ENCODE measurements around the gene FYN.

Gene FYN

DNA sequence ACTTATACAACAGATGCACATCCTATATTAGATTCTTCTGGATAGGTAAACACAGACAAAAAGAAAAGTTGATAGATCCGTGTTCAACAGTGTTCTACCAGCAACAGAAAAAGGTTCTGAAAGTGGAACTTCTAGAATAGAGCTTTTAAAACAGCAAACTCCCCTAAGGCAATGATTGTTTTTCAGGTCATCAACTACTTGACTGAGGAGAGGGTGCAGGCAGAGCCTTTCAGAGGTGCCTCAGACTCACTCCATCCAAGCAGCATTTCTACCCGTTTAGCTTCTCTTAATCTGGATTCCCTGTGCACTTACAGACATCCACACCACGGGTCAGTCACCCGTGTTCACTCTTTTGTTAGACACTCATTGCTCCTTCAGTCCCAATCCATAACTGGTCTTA lies 28.9 kb downstream of the FYN start:
- no peaks in the 10 kb centered on the region for H3K36me3 ChIP-seq (ENCODE audit: low read length)
- no peaks in the 10 kb centered on the region for H3F3A ChIP-seq (ENCODE audit: insufficient read depth)
- H3K27me3 ChIP-seq (ENCODE audit: low read length), result no peaks in the 10 kb centered on the region
- no peaks in the 10 kb centered on the region for H3K79me2 ChIP-seq (ENCODE audit: insufficient read depth, low read length)
- no peak overlapping the region for H3K27ac ChIP-seq (ENCODE audit: low read depth, low read length)
- no peak for TF ChIP-seq EZH2phosphoT487 (conservative IDR thresholded peaks at IDR 0.05; ENCODE audit: low read length)
- TF ChIP-seq, protein P1, sequence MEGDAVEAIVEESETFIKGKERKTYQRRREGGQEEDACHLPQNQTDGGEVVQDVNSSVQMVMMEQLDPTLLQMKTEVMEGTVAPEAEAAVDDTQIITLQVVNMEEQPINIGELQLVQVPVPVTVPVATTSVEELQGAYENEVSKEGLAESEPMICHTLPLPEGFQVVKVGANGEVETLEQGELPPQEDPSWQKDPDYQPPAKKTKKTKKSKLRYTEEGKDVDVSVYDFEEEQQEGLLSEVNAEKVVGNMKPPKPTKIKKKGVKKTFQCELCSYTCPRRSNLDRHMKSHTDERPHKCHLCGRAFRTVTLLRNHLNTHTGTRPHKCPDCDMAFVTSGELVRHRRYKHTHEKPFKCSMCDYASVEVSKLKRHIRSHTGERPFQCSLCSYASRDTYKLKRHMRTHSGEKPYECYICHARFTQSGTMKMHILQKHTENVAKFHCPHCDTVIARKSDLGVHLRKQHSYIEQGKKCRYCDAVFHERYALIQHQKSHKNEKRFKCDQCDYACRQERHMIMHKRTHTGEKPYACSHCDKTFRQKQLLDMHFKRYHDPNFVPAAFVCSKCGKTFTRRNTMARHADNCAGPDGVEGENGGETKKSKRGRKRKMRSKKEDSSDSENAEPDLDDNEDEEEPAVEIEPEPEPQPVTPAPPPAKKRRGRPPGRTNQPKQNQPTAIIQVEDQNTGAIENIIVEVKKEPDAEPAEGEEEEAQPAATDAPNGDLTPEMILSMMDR (IDR thresholded peaks at IDR 0.05; ENCODE audit: insufficient read depth, low read length, poor library complexity, severe bottlenecking), result no peak
- H3K4me3 ChIP-seq (ENCODE audit: insufficient read depth, low read length, poor library complexity, severe bottlenecking), result no peak overlapping the region
- no peaks in the 10 kb centered on the region for H3K9me2 ChIP-seq (replicated peaks; ENCODE audit: insufficient read depth, low read length)
- H2AFZ ChIP-seq (ENCODE audit: low read depth, low read length, severe bottlenecking), result no peak overlapping the region
- H3K4me2 ChIP-seq (ENCODE audit: low read depth, low read length, poor library complexity, severe bottlenecking), result no peak overlapping the region
- H3K9ac ChIP-seq (ENCODE audit: low read length), result no peak overlapping the region
- H3K9me3 ChIP-seq (ENCODE audit: insufficient read depth, low read length), result no peaks in the 10 kb centered on the region
- no peaks in the 10 kb centered on the region for H4K20me1 ChIP-seq (ENCODE audit: low read depth, low read length)

- H3K79me2 ChIP-seq (ENCODE audit: insufficient read depth, low read length), result no peaks in the 10 kb centered on the region
- no peaks in the 10 kb centered on the region for H3K36me3 ChIP-seq (ENCODE audit: low read length)
- H3K9ac ChIP-seq (ENCODE audit: low read length), result no peak overlapping the region
Measured at GRCh38 chr6:111843347-111844147, 29.7 kb downstream of the FYN start.

GRCh38 chr6:111842891-111843290 lies 30.4 kb downstream of the FYN start:
- no peak overlapping the region for H3K27ac ChIP-seq (ENCODE audit: low read depth, low read length)
- H3F3A ChIP-seq (ENCODE audit: insufficient read depth), result no peaks in the 10 kb centered on the region
- H4K20me1 ChIP-seq (ENCODE audit: low read depth, low read length), result no peaks in the 10 kb centered on the region
- no peaks in the 10 kb centered on the region for H3K36me3 ChIP-seq (ENCODE audit: low read length)
- no peaks in the 10 kb centered on the region for H3K79me2 ChIP-seq (ENCODE audit: insufficient read depth, low read length)
- no peak overlapping the region for H2AFZ ChIP-seq (ENCODE audit: low read depth, low read length, severe bottlenecking)
- H3K4me2 ChIP-seq (ENCODE audit: low read depth, low read length, poor library complexity, severe bottlenecking), result no peak overlapping the region
- H3K27me3 ChIP-seq (ENCODE audit: low read length), result no peaks in the 10 kb centered on the region
- H3K9ac ChIP-seq (ENCODE audit: low read length), result no peak overlapping the region
- H3K9me2 ChIP-seq (replicated peaks; ENCODE audit: insufficient read depth, low read length), result no peaks in the 10 kb centered on the region
- H3K4me3 ChIP-seq (ENCODE audit: insufficient read depth, low read length, poor library complexity, severe bottlenecking), result no peak overlapping the region
- no peak for TF ChIP-seq EZH2phosphoT487 (conservative IDR thresholded peaks at IDR 0.05; ENCODE audit: low read length)
- H3K9me3 ChIP-seq (ENCODE audit: insufficient read depth, low read length), result no peaks in the 10 kb centered on the region

More at GRCh38 chr6:111843347-111844147, 29.7 kb downstream of the FYN start:
- Histone ChIP-seq H3K4me2 (ENCODE audit: low read depth, low read length, poor library complexity, severe bottlenecking) (no peak overlapping the region), H3F3A (ENCODE audit: insufficient read depth) (no peaks in the 10 kb centered on the region), H3K9me3 (ENCODE audit: insufficient read depth, low read length) (no peaks in the 10 kb centered on the region), H2AFZ (ENCODE audit: low read depth, low read length, severe bottlenecking) (no peak overlapping the region), H3K27ac (ENCODE audit: low read depth, low read length) (no peak overlapping the region), H3K27me3 (ENCODE audit: low read length) (no peaks in the 10 kb centered on the region), H3K4me3 (ENCODE audit: insufficient read depth, low read length, poor library complexity, severe bottlenecking) (no peak overlapping the region), H3K9me2 (replicated peaks; ENCODE audit: insufficient read depth, low read length) (no peaks in the 10 kb centered on the region), H4K20me1 (ENCODE audit: low read depth, low read length) (no peaks in the 10 kb centered on the region)
- TF ChIP-seq, protein P1 (IDR thresholded peaks at IDR 0.05; ENCODE audit: insufficient read depth, low read length, poor library complexity, severe bottlenecking), result no peak
- no peak for TF ChIP-seq EZH2phosphoT487 (conservative IDR thresholded peaks at IDR 0.05; ENCODE audit: low read length)

- Histone ChIP-seq H3K27me3 (ENCODE audit: low read length) (no peaks in the 10 kb centered on the region), H3K4me2 (ENCODE audit: low read depth, low read length, poor library complexity, severe bottlenecking) (no peak overlapping the region), H3K4me3 (ENCODE audit: insufficient read depth, low read length, poor library complexity, severe bottlenecking) (no peak overlapping the region), H3F3A (ENCODE audit: insufficient read depth) (no peaks in the 10 kb centered on the region), H2AFZ (ENCODE audit: low read depth, low read length, severe bottlenecking) (no peak overlapping the region), H4K20me1 (ENCODE audit: low read depth, low read length) (no peaks in the 10 kb centered on the region), H3K9me2 (replicated peaks; ENCODE audit: insufficient read depth, low read length) (no peaks in the 10 kb centered on the region), H3K9me3 (ENCODE audit: insufficient read depth, low read length) (no peaks in the 10 kb centered on the region), H3K79me2 (ENCODE audit: insufficient read depth, low read length) (no peaks in the 10 kb centered on the region), H3K27ac (ENCODE audit: low read depth, low read length) (no peak overlapping the region), H3K9ac (ENCODE audit: low read length) (no peak overlapping the region), H3K36me3 (ENCODE audit: low read length) (no peaks in the 10 kb centered on the region)
- TF ChIP-seq, protein P1 (IDR thresholded peaks at IDR 0.05; ENCODE audit: insufficient read depth, low read length, poor library complexity, severe bottlenecking), result no peak
- no peak for TF ChIP-seq EZH2phosphoT487 (conservative IDR thresholded peaks at IDR 0.05; ENCODE audit: low read length)
Measured at GRCh38 chr6:111842271-111842822, 30.9 kb downstream of the FYN start.

Measured in SU-DHL-6 (cell line).